Endothelial cell of umbilical vein (primary cell): ENCODE results near the gene MICA.

Source experiments
- CTCF ChIP-seq, 2 donors: IDR thresholded peaks; 1 replicate in 1 of 2; 2 replicates in 1 of 2; pipeline ENCODE4 v1.5.1; 2011; ENCODE audit warnings: low read length in 2 of 2, mild to moderate bottlenecking in 2 of 2, moderate library complexity in 2 of 2, control low read depth in 1 of 2, inconsistent platforms in 1 of 2, low read depth in 1 of 2; ENCODE audit not compliant: insufficient read depth in 1 of 2; ENCODE audit errors: extremely low read depth in 1 of 2
- EZH2 ChIP-seq: IDR thresholded peaks from 2 replicates; pipeline ENCODE4 v1.6.1; 2012; ENCODE audit warnings: borderline replicate concordance, low read depth, mild to moderate bottlenecking, moderate library complexity, low read length, inconsistent platforms; ENCODE audit not compliant: severe bottlenecking
- FOS ChIP-seq: IDR thresholded peaks from 2 replicates; pipeline ENCODE4 v1.6.1; 2011; ENCODE audit warnings: mild to moderate bottlenecking, low read length, moderate library complexity, borderline replicate concordance; ENCODE audit not compliant: insufficient read depth
- GATA2 ChIP-seq: IDR thresholded peaks from 2 replicates; pipeline ENCODE4 v1.7.0; 2011; ENCODE audit warnings: low read depth, mild to moderate bottlenecking, moderate library complexity, mixed read lengths, low read length; ENCODE audit not compliant: insufficient read length, insufficient read depth
- JUN ChIP-seq: IDR thresholded peaks from 2 replicates; pipeline ENCODE4 v1.6.1; 2011; ENCODE audit warnings: borderline replicate concordance, low read depth; ENCODE audit not compliant: insufficient read length, insufficient read depth
- MYC ChIP-seq: IDR thresholded peaks from one replicate; pipeline ENCODE4 v1.6.1; 2011; ENCODE audit warnings: mild to moderate bottlenecking, low read depth, low read length
- POLR2A ChIP-seq: IDR thresholded peaks from 2 replicates; pipeline ENCODE4 v1.6.1; 2012; ENCODE audit warnings: low read depth, mild to moderate bottlenecking, control low read depth, low read length
- POLR2AphosphoS5 ChIP-seq: IDR thresholded peaks from 2 replicates; pipeline ENCODE4 v1.6.1; 2012; ENCODE audit warnings: low read depth, mild to moderate bottlenecking, control low read depth, low read length, moderate library complexity; ENCODE audit not compliant: insufficient read depth

DNA sequence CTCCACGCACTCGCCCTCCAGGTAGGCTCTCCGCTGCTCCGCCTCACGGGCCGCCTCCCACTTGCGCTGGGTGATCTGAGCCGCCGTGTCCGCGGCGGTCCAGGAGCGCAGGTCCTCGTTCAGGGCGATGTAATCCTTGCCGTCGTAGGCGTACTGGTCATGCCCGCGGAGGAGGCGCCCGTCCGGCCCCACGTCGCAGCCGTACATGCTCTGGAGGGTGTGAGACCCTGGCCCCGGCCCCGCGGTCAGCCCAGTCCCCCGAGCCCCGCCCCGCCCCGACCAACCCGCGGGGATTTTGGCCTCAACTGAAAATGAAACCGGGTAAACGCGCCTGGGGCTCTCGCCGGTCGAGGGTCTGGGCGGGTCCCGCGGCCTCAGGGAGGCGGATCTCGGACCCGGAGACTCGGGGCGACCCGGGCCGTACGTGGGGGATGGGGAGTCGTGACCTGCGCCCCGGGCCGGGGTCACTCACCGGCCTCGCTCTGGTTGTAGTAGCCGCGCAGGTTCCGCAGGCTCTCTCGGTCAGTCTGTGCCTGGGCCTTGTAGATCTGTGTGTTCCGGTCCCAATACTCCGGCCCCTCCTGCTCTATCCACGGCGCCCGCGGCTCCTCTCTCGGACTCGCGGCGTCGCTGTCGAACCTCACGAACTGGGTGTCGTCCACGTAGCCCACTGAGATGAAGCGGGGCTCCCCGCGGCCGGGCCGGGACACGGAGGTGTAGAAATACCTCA lies 47.0 kb upstream of the MICA start:
- no peak for TF ChIP-seq POLR2AphosphoS5
- TF ChIP-seq CTCF (IDR thresholded peaks at IDR 0.05; ENCODE audit: extremely low read depth in 1 of 2, insufficient read depth in 1 of 2, low read depth in 1 of 2, low read length in 2 of 2), result no peak
- no peak for TF ChIP-seq POLR2A
- TF ChIP-seq FOS, result no peak
- TF ChIP-seq GATA2, result no peak
- no peak for TF ChIP-seq EZH2
- no peak for TF ChIP-seq MYC
- no peak for TF ChIP-seq JUN
